Measurements from ENCODE around the gene OVCA2. TPM values are rescaled to one million over a fixed set of nuclear protein-coding genes. Genes with fewer than 3 reads are reported as not detected.

Gene OVCA2
- total RNA-seq, 1 experiment from 2014 or later: 24.6 TPM

DNA sequence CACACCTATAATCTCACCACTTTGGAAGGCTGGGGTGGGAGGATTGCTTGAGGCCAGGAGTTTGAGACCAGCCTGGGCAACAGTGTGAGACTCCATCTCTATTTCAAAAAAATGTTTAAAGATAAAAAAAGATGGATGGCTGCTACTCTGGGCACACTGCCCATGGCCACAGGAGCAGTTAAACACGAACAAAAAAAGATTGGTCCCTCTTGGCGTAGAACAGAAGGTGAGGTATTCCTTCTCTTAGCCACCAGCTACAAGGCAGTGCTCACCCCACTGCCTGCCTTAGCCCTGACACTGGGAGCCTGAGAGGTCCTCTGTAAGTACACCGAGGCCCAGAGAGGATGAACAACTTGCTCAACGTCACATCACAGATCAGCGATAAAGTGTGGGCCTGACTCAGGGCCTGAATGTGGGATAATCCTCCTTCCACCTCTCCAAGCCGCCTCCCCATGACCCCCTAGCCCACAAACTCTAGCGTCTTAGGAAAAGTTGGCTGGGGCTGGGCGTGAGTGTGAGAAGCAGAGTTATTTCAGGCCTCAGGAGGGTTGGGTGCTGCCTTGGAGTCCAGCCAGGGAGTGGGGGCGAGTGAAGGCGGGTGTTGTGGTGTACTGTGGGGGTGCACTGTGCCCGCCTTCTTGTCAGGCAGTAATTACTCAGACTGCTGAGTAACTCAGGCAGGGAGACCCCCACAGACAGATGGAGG lies 14.1 kb upstream of the OVCA2 start:
- Mint-ChIP-seq H3K36me3 (ENCODE audit: insufficient read depth in 1 of 3, low read depth in 3 of 3) (no peaks in the 10 kb centered on the region; a peak in 1 of 7 replicates), H3K9me3 (peaks cover 5 to 6% of the 10 kb centered on the region in 2 experiments; a peak in 4 of 5 replicates), H3K4me3 (no peak overlapping the region; a peak in 1 of 5 replicates), H3K27ac (no peak overlapping the region), H3K27me3 (ENCODE audit: low read depth) (peaks cover 67% of the 10 kb centered on the region), H3K4me1 (peaks cover 13 to 23% of the 10 kb centered on the region in 2 experiments)
- Histone ChIP-seq H2BK20ac (ENCODE audit: low read depth, low read length, poor library complexity, severe bottlenecking) (no peak overlapping the region), H2BK120ac (ENCODE audit: low read depth, low read length, poor library complexity, severe bottlenecking) (no peak overlapping the region), H3K4me1 (ENCODE audit: insufficient read depth, low read length) (no peaks in the 10 kb centered on the region), H2AFZ (ENCODE audit: low read length) (no peak overlapping the region), H3K56ac (ENCODE audit: insufficient read length, low read depth, low read length) (no peak overlapping the region), H4K5ac (ENCODE audit: insufficient read length, low read depth, low read length) (no peak overlapping the region), H3K4me2 (ENCODE audit: insufficient read depth, insufficient read length, low read length) (no peak overlapping the region), H2AK5ac (ENCODE audit: insufficient read length, low read length) (no peak overlapping the region), H2BK5ac (ENCODE audit: insufficient read length, low read length) (no peak overlapping the region), H3K23me2 (ENCODE audit: insufficient read length, low read depth, low read length, poor library complexity, severe bottlenecking) (peaks cover 23% of the 10 kb centered on the region), H3K27ac (ENCODE audit: insufficient read length, low read depth, low read length) (no peak overlapping the region), H2BK15ac (ENCODE audit: low read depth, low read length) (no peak overlapping the region), H3K9me3 (ENCODE audit: control insufficient read depth, low read depth, low read length) (no peaks in the 10 kb centered on the region), H4K8ac (replicated peaks; ENCODE audit: insufficient read length, low read depth, low read length) (no peak overlapping the region), H2BK12ac (ENCODE audit: insufficient read length, low read depth, low read length) (no peak overlapping the region), H4K20me1 (ENCODE audit: control insufficient read depth, insufficient read depth, insufficient read length) (no peaks in the 10 kb centered on the region), H3K18ac (ENCODE audit: insufficient read length, low read depth, low read length) (no peak overlapping the region), H3K27me3 (ENCODE audit: insufficient read depth, low read length) (peaks cover 57% of the 10 kb centered on the region), H3K9ac (ENCODE audit: extremely low read depth, insufficient read length, low read length) (no peak overlapping the region), H3K14ac (ENCODE audit: insufficient read depth, low read length) (no peak overlapping the region), H3K4ac (ENCODE audit: low read depth, low read length) (no peak overlapping the region), H4K91ac (ENCODE audit: insufficient read length, low read depth, low read length) (no peak overlapping the region), H3K23ac (ENCODE audit: insufficient read length, low read depth, low read length) (no peak overlapping the region), H3K79me2 (ENCODE audit: insufficient read depth, low read length) (no peaks in the 10 kb centered on the region), H3K79me1 (ENCODE audit: insufficient read depth, low read depth, low read length, poor library complexity, severe bottlenecking) (no peaks in the 10 kb centered on the region), H3T11ph (ENCODE audit: low read length) (no peak overlapping the region)
- DNase-seq: no peak
- TF ChIP-seq, protein P1, sequence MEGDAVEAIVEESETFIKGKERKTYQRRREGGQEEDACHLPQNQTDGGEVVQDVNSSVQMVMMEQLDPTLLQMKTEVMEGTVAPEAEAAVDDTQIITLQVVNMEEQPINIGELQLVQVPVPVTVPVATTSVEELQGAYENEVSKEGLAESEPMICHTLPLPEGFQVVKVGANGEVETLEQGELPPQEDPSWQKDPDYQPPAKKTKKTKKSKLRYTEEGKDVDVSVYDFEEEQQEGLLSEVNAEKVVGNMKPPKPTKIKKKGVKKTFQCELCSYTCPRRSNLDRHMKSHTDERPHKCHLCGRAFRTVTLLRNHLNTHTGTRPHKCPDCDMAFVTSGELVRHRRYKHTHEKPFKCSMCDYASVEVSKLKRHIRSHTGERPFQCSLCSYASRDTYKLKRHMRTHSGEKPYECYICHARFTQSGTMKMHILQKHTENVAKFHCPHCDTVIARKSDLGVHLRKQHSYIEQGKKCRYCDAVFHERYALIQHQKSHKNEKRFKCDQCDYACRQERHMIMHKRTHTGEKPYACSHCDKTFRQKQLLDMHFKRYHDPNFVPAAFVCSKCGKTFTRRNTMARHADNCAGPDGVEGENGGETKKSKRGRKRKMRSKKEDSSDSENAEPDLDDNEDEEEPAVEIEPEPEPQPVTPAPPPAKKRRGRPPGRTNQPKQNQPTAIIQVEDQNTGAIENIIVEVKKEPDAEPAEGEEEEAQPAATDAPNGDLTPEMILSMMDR (conservative IDR thresholded peaks at IDR 0.05): no peak
- WGBS (ENCODE audit: extremely low coverage, insufficient read length, low lambda C conversion rate): no CpG with 5 or more reads among the region's 11 CpGs

Measured in H9 (cell line).